ENCODE results near the gene CSDE1. TPM values are rescaled to one million over a fixed set of nuclear protein-coding genes. Genes with fewer than 3 reads are reported as not detected.

Gene CSDE1
- total RNA-seq, 6 donors from 2014 or later, result 223 to 548 (median 373) TPM

DNA sequence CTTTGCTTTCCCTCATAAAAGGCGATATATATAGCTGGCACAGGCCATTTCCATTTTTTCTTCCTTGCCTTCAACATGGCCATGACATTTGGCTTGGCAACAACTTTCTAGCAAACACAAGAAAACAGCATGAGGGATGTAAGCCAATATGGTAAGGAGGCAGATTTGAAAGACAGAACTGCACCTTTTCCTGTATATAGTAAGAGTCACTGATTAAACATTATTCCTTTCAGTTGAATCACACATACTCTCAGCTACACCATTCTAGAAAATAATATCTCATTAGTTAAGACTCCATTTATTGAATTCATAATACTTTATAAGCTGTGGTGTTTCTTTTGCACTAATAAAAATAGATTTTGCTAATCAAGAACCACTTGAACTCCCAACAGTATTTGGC is 13.2 kb upstream of the CSDE1 start:
- Histone ChIP-seq H3K9me3 (no peaks in the 10 kb centered on the region), H3K27ac (no peak overlapping the region), H3K27me3 (no peaks in the 10 kb centered on the region), H3K4me1 (no peaks in the 10 kb centered on the region), H3K4me3 (no peak overlapping the region), H3K36me3 (peaks cover 0 to 68% (median 9%) of the 10 kb centered on the region in 4 donors)
- WGBS, 2 donors, result 94 to 97% methylated on average over 1 of the region's 1 CpG
- ATAC-seq (ENCODE audit: low FRiP score in 2 of 2), result no peak
- TF ChIP-seq, protein P1, sequence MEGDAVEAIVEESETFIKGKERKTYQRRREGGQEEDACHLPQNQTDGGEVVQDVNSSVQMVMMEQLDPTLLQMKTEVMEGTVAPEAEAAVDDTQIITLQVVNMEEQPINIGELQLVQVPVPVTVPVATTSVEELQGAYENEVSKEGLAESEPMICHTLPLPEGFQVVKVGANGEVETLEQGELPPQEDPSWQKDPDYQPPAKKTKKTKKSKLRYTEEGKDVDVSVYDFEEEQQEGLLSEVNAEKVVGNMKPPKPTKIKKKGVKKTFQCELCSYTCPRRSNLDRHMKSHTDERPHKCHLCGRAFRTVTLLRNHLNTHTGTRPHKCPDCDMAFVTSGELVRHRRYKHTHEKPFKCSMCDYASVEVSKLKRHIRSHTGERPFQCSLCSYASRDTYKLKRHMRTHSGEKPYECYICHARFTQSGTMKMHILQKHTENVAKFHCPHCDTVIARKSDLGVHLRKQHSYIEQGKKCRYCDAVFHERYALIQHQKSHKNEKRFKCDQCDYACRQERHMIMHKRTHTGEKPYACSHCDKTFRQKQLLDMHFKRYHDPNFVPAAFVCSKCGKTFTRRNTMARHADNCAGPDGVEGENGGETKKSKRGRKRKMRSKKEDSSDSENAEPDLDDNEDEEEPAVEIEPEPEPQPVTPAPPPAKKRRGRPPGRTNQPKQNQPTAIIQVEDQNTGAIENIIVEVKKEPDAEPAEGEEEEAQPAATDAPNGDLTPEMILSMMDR (IDR thresholded peaks at IDR 0.05), result no peak
- no peak for DNase-seq

DNA sequence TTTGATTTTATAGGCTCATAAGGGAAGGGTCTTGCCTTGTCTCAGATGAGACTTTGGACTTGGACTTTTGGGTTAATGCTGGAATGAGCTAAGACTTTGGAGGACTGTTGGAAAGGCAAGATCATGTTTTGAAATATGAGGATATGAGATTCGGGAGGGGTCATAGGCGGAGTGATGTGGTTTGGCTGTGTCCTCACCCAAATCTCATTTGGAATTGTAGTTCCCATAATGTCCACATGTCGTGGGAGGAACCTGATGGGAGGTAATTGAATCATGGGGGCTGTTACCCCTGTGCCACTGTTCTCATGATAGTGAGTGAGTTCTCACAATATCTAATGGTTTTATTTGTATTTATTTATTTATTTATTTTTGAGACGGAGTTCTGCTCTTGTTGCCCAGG is 6.9 kb upstream of the CSDE1 start:
- no peak for ATAC-seq (ENCODE audit: low FRiP score in 2 of 2)
- H3K27ac ChIP-seq, result no peak overlapping the region
- no peak for TF ChIP-seq EP300 (IDR thresholded peaks at IDR 0.05)
- H3K27me3 ChIP-seq, result no peaks in the 10 kb centered on the region
- no peaks in the 10 kb centered on the region for H3K9me3 ChIP-seq
- DNase-seq, result no peak
- peaks cover 0 to 8% (median under 1%) of the 10 kb centered on the region in 4 donors for H3K36me3 ChIP-seq
- WGBS, 2 donors, result 89% methylated on average over 4 of the region's 4 CpGs
- no peaks in the 10 kb centered on the region for H3K4me1 ChIP-seq
- H3K4me3 ChIP-seq, result no peak overlapping the region

DNA sequence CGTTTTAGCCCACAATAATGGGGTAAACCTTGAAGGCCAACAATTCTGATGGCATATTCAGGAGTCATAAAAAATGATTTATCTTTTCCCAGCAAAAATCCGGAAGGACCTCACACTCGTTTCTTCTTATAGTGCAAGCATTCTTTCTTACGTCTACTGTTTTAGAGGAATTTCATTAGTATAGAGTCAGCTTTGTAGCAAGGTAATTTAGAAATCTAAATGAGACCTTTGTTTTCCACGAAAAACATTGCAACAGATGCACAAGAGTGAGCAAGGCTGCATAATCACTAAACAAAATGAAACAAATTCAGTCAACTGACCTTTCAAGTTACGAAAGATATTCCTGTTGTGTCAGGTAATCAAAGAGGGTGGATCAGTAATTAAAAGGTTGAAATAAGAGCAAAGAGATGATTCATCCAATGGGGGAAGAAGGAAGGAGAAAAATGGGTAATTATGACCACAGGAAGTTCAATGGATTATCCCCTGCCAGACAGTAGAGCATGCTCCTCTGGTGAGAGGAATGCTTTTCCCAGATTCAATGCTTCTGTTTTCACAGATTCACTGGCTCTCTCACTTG is 560 bp upstream of the CSDE1 start:
- DNase-seq, result no peak
- Histone ChIP-seq H3K27me3 (no peaks in the 10 kb centered on the region), H3K27ac (peak overlapping the region; percentile 98 to 100 (median 100)), H3K9me3 (no peaks in the 10 kb centered on the region), H3K36me3 (no peaks in the 10 kb centered on the region), H3K4me3 (peak overlapping the region; percentile 1 to 87 (median 78)), H3K4me1 (peaks cover 36 to 45% (median 39%) of the 10 kb centered on the region in 4 donors)
- TF ChIP-seq, protein P1 (IDR thresholded peaks at IDR 0.05), result no peak
- TF ChIP-seq POLR2AphosphoS5 (IDR thresholded peaks at IDR 0.05), result no peak
- no peak for TF ChIP-seq EP300 (IDR thresholded peaks at IDR 0.05)
- no peak for TF ChIP-seq POLR2A (IDR thresholded peaks at IDR 0.05)
- 31% methylated on average over 6 of the region's 6 CpGs for WGBS, 2 donors
- ATAC-seq (ENCODE audit: low FRiP score in 2 of 2), result no peak

DNA sequence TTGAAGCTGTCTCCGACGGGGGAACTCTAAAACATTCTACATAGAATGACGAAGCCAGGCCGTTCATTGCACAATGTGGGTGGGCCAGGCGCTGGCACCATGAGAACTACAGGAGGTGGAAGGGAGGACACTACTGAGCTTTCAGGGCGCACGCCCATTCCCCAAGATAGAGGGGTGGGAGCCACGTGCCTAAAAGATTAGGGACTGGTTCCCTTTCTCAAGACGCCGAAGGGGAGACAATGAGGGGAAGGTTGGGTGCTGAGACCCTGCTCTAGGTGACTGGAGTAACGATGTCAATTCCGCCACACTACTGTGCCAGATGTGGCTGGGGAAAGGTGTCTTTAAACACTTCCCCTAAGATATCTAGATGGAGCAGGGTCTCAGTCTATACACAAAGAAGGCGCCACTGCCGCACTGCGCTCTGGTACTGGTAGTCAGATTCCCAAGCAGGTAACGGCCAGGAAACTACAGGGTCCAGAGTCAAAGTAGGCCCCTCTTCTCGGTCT is 782 bp downstream of the CSDE1 start:
- DNase-seq (peak in 1 of 2 donors; percentile 62), ATAC-seq (ENCODE audit: low FRiP score in 2 of 2) (peak; percentile 16 to 53)
- Histone ChIP-seq H3K36me3 (no peaks in the 10 kb centered on the region), H3K4me1 (peaks cover 47 to 58% (median 50%) of the 10 kb centered on the region in 4 donors), H3K9me3 (no peaks in the 10 kb centered on the region), H3K4me3 (peak overlapping the region; percentile 73 to 87 (median 80)), H3K27ac (peak overlapping the region; percentile 98 to 100 (median 100)), H3K27me3 (no peaks in the 10 kb centered on the region)
- 1% methylated on average over 10 to 17 of the region's 17 CpGs for WGBS, 2 donors
- TF ChIP-seq EP300 (IDR thresholded peaks at IDR 0.05), result no peak
- TF ChIP-seq, protein P1 (IDR thresholded peaks at IDR 0.05), result no peak
- TF ChIP-seq POLR2AphosphoS5 (IDR thresholded peaks at IDR 0.05), result no peak
- no peak for TF ChIP-seq POLR2A (IDR thresholded peaks at IDR 0.05)

DNA sequence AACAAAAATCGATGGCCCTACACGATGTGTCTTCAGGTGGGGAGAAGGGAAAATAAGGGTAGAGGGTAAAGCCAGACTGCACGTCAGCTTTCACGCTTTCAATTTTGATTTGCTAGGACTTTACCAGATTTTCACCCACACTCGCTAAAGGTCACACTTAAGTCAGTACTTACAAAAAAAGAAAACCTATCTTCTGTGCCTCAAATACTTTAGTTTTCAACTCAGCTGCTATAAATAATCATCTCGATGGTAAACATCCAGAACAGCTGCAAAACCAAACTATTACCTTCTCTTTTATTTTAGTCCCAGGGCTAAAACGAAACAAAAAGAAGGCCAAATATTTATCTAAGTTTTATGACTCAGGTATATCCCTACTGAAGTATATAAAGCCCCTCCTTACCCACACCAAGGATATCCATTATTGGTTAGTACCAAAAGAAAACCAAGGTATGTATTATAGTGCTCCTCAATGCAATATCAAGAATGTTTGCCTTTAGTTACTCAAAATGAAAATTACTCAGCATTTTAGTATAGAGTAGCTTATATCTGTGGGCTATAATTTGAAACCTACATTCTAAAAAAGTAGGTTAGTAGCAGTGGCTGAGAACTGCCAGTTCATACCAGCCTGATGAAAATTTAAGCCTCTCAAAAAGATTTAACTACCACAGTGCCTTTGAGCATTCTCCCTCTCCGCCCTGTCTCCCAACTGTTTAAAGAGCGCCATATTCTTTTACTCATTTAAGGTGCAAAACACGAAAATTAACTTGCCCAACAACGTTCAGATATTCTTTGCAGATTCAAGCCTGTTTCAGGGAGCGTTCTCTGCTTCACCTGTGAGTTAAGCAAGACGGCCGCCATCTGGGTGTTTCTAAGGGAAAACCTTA is 1.5 kb downstream of the CSDE1 start:
- Histone ChIP-seq H3K36me3 (no peaks in the 10 kb centered on the region), H3K4me1 (peaks cover 54 to 65% (median 57%) of the 10 kb centered on the region in 4 donors), H3K27ac (peak overlapping the region; percentile 98 to 100 (median 100)), H3K4me3 (peak overlapping the region; percentile 73 to 87 (median 80)), H3K27me3 (no peaks in the 10 kb centered on the region), H3K9me3 (no peaks in the 10 kb centered on the region)
- ATAC-seq (ENCODE audit: low FRiP score in 2 of 2) (no peak), DNase-seq (no peak)
- TF ChIP-seq, protein P1 (IDR thresholded peaks at IDR 0.05), result no peak
- TF ChIP-seq POLR2AphosphoS5 (IDR thresholded peaks at IDR 0.05), result no peak
- no peak for TF ChIP-seq POLR2A (IDR thresholded peaks at IDR 0.05)
- no peak for TF ChIP-seq EP300 (IDR thresholded peaks at IDR 0.05)
- 20 to 28% methylated on average over 14 of the region's 14 CpGs for WGBS, 2 donors
